Peyer's patch (tissue), 4 donors: ENCODE measurements around the gene ZC2HC1C. TPM values are rescaled to one million over a fixed set of nuclear protein-coding genes. Genes with fewer than 3 reads are reported as not detected.

Experiments used
- DNase-seq, 3 donors: peaks; one replicate each; pipeline ENCODE4 v3.0.0-alpha.2; 2017 to 2019
- H3K27ac ChIP-seq, 4 donors: fragments of 200-600 bp; sonication (generic); one replicate each; pipeline ENCODE4 v1.5.1; 2016 to 2019
- H3K27me3 ChIP-seq, 2 donors: fragments of 200-600 bp; sonication (generic); one replicate each; pipeline ENCODE4 v1.5.1; 2019
- H3K36me3 ChIP-seq, 3 donors: fragments of 200-600 bp; sonication (generic); one replicate each; pipeline ENCODE4 v1.5.1; 2016 to 2019
- H3K4me1 ChIP-seq, 4 donors: fragments of 200-600 bp; sonication (generic); one replicate each; pipeline ENCODE4 v1.5.1; 2016 to 2019
- H3K4me3 ChIP-seq, 4 donors: fragments of 200-600 bp; sonication (generic); 1 replicate in 3 of 4; 2 replicates in 1 of 4; pipeline ENCODE4 v1.5.1; 2016 to 2019; ENCODE audit warnings: mild to moderate bottlenecking in 1 of 4
- H3K9me3 ChIP-seq, 4 donors: fragments of 200-600 bp; sonication (generic); one replicate each; pipeline ENCODE4 v1.5.1; 2016 to 2019; ENCODE audit warnings: mild to moderate bottlenecking in 1 of 4
- POLR2A ChIP-seq, 2 donors: fragments of 450-650 bp; IDR thresholded peaks; one replicate each; pipeline ENCODE4 v1.5.1; 2017; ENCODE audit warnings: antibody characterized with exemption in 2 of 2, mild to moderate bottlenecking in 2 of 2, moderate library complexity in 2 of 2
- total RNA-seq, 4 donors: library from RNA; depleted of rRNA; stranded (reverse); fragments of >200 nt; gene quantifications; one replicate each; pipeline ENCODE4 v1.1.0, GENCODE V29; 2016
- TF ChIP-seq, protein P1 (sequence below), 6 experiments: fragments of 450-650 bp in 4 of 6; fragments of 200-600 bp in 2 of 6; sonication (generic) in 1 of 6; IDR thresholded peaks; one replicate each; pipeline ENCODE4 v1.5.1; 2017 to 2019; ENCODE audit warnings: antibody characterized with exemption in 6 of 6, mild to moderate bottlenecking in 3 of 6, moderate library complexity in 1 of 6

The ZC2HC1C gene
- total RNA-seq, 4 donors from 2014 or later = 9.2 to 18.3 (median 14.9) TPM

DNA sequence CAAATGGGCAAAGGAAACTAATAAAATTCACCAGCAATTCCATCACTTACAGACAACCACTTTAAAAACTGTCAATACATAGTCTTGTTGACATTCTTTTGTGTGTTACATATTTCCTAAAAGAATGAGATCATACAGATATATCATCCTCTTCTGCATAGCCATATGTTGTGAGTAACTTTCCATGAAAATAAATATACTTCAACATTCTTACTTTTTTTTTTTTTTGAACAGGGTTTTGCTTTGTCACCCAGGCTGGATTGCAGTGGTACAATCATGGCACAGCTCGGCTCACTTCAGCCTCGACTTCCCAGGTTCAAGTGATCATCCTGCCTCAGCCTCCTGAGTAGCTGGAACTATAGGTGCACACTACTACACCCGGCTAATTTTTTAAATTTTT, 20.9 kb downstream of the ZC2HC1C start:
- no peaks in the 10 kb centered on the region for H3K9me3 ChIP-seq
- H3K4me1 ChIP-seq = no peaks in the 10 kb centered on the region
- H3K27me3 ChIP-seq = no peaks in the 10 kb centered on the region
- TF ChIP-seq, protein P1, sequence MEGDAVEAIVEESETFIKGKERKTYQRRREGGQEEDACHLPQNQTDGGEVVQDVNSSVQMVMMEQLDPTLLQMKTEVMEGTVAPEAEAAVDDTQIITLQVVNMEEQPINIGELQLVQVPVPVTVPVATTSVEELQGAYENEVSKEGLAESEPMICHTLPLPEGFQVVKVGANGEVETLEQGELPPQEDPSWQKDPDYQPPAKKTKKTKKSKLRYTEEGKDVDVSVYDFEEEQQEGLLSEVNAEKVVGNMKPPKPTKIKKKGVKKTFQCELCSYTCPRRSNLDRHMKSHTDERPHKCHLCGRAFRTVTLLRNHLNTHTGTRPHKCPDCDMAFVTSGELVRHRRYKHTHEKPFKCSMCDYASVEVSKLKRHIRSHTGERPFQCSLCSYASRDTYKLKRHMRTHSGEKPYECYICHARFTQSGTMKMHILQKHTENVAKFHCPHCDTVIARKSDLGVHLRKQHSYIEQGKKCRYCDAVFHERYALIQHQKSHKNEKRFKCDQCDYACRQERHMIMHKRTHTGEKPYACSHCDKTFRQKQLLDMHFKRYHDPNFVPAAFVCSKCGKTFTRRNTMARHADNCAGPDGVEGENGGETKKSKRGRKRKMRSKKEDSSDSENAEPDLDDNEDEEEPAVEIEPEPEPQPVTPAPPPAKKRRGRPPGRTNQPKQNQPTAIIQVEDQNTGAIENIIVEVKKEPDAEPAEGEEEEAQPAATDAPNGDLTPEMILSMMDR (IDR thresholded peaks at IDR 0.05) = no peak
- no peak for TF ChIP-seq POLR2A (IDR thresholded peaks at IDR 0.05)
- H3K36me3 ChIP-seq = peaks cover 0 to 82% (median 0%) of the 10 kb centered on the region in 3 donors
- DNase-seq = no peak
- H3K4me3 ChIP-seq = no peak overlapping the region
- no peak overlapping the region for H3K27ac ChIP-seq

DNA sequence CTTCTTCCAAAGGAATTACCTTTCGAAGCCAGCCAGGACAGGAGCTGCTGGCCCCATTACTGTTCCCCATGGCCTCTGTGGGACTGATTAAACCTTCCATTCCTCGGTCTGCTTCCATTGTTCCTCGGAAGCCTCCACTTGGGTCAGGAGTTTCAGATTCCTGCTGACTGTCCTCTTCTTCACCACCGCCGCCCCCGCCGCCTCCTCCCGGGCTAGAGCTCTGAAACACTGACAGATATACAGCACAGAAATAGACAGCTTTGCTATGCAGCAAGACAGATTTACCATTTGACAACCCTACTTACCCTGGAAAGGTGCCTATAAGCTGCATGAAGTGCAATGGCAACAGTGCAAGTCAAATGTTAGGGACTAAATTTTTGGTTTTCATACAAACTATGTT, 21.8 kb downstream of the ZC2HC1C start:
- TF ChIP-seq, protein P1 (IDR thresholded peaks at IDR 0.05) = no peak
- TF ChIP-seq POLR2A (IDR thresholded peaks at IDR 0.05) = no peak
- Histone ChIP-seq H3K4me1 (no peaks in the 10 kb centered on the region), H3K27ac (no peak overlapping the region), H3K27me3 (no peaks in the 10 kb centered on the region), H3K36me3 (peaks cover 0 to 82% (median 0%) of the 10 kb centered on the region in 3 donors), H3K4me3 (no peak overlapping the region), H3K9me3 (no peaks in the 10 kb centered on the region)
- no peak for DNase-seq

- TF ChIP-seq, protein P1 (IDR thresholded peaks at IDR 0.05) = no peak
- TF ChIP-seq POLR2A (IDR thresholded peaks at IDR 0.05) = no peak
- Histone ChIP-seq H3K9me3 (no peaks in the 10 kb centered on the region), H3K27ac (no peak overlapping the region), H3K36me3 (peaks cover 0 to 79% (median 0%) of the 10 kb centered on the region in 3 donors), H3K27me3 (no peaks in the 10 kb centered on the region), H3K4me1 (no peaks in the 10 kb centered on the region), H3K4me3 (no peak overlapping the region)
- DNase-seq = no peak
Measured at GRCh38 chr14:75092698-75093097, 23.3 kb downstream of the ZC2HC1C start.

- Histone ChIP-seq H3K36me3 (peaks cover 0 to 93% (median 0%) of the 10 kb centered on the region in 3 donors), H3K4me3 (no peak overlapping the region), H3K9me3 (no peaks in the 10 kb centered on the region), H3K4me1 (no peaks in the 10 kb centered on the region), H3K27me3 (no peaks in the 10 kb centered on the region), H3K27ac (no peak overlapping the region)
- no peak for DNase-seq
- TF ChIP-seq, protein P1 (IDR thresholded peaks at IDR 0.05) = no peak
- no peak for TF ChIP-seq POLR2A (IDR thresholded peaks at IDR 0.05)
Measured at GRCh38 chr14:75094896-75095295, 25.5 kb downstream of the ZC2HC1C start.

DNA sequence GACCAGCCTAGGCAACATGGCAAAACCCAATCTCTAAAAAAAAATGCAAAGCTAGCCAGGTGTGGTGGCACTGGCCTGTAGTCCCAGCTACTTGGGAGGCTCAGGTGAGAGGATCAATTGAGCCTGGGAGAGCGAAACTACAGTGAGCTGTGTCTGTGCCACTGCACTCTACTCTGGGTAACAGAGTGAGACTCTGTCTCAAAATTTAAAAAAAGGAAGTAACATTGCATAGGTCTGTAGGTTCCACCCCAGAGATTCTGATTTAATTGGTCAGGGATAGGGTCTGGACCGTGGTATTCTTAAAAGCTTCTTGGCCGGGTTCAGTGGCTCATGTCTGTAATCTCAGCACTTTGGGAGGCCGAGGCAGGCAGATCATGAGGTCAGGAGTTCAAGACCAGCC, 26.2 kb downstream of the ZC2HC1C start:
- peaks cover 0 to 95% (median 0%) of the 10 kb centered on the region in 3 donors for H3K36me3 ChIP-seq

More for the DNA sequence above, 26.2 kb downstream of the ZC2HC1C start:
- no peak overlapping the region for H3K4me3 ChIP-seq
- H3K27me3 ChIP-seq = no peaks in the 10 kb centered on the region
- H3K27ac ChIP-seq = no peak overlapping the region
- H3K4me1 ChIP-seq = no peaks in the 10 kb centered on the region
- no peak for DNase-seq
- no peaks in the 10 kb centered on the region for H3K9me3 ChIP-seq
- TF ChIP-seq POLR2A (IDR thresholded peaks at IDR 0.05) = no peak
- TF ChIP-seq, protein P1 (IDR thresholded peaks at IDR 0.05) = no peak
